ENCODE measurements around the gene PERCC1.

PERCC1 gene

GRCh38 chr16:1435921-1436697 lies 5.2 kb downstream of the PERCC1 start:
- Histone ChIP-seq H3K4me3 (ENCODE audit: insufficient read depth, low read length, poor library complexity, severe bottlenecking) (no peak overlapping the region), H3K27ac (ENCODE audit: low read depth, low read length) (no peak overlapping the region), H3K4me2 (ENCODE audit: low read depth, low read length, poor library complexity, severe bottlenecking) (no peak overlapping the region), H3K36me3 (ENCODE audit: low read length) (no peaks in the 10 kb centered on the region), H3K9me3 (ENCODE audit: insufficient read depth, low read length) (no peaks in the 10 kb centered on the region), H3K79me2 (ENCODE audit: insufficient read depth, low read length) (no peaks in the 10 kb centered on the region), H3K9me2 (replicated peaks; ENCODE audit: insufficient read depth, low read length) (no peaks in the 10 kb centered on the region), H3F3A (ENCODE audit: insufficient read depth) (no peaks in the 10 kb centered on the region), H2AFZ (ENCODE audit: low read depth, low read length, severe bottlenecking) (no peak overlapping the region), H4K20me1 (ENCODE audit: low read depth, low read length) (no peaks in the 10 kb centered on the region), H3K27me3 (ENCODE audit: low read length) (no peaks in the 10 kb centered on the region), H3K9ac (ENCODE audit: low read length) (no peak overlapping the region)
- TF ChIP-seq, protein P1, sequence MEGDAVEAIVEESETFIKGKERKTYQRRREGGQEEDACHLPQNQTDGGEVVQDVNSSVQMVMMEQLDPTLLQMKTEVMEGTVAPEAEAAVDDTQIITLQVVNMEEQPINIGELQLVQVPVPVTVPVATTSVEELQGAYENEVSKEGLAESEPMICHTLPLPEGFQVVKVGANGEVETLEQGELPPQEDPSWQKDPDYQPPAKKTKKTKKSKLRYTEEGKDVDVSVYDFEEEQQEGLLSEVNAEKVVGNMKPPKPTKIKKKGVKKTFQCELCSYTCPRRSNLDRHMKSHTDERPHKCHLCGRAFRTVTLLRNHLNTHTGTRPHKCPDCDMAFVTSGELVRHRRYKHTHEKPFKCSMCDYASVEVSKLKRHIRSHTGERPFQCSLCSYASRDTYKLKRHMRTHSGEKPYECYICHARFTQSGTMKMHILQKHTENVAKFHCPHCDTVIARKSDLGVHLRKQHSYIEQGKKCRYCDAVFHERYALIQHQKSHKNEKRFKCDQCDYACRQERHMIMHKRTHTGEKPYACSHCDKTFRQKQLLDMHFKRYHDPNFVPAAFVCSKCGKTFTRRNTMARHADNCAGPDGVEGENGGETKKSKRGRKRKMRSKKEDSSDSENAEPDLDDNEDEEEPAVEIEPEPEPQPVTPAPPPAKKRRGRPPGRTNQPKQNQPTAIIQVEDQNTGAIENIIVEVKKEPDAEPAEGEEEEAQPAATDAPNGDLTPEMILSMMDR (IDR thresholded peaks at IDR 0.05; ENCODE audit: insufficient read depth, low read length, poor library complexity, severe bottlenecking), result no peak
- TF ChIP-seq EZH2phosphoT487 (conservative IDR thresholded peaks at IDR 0.05; ENCODE audit: low read length), result no peak

- H4K20me1 ChIP-seq (ENCODE audit: low read depth, low read length), result no peaks in the 10 kb centered on the region
- H3K9ac ChIP-seq (ENCODE audit: low read length), result no peak overlapping the region
- no peaks in the 10 kb centered on the region for H3K27me3 ChIP-seq (ENCODE audit: low read length)
- no peaks in the 10 kb centered on the region for H3K36me3 ChIP-seq (ENCODE audit: low read length)
- H3K27ac ChIP-seq (ENCODE audit: low read depth, low read length), result no peak overlapping the region
- no peak overlapping the region for H3K4me2 ChIP-seq (ENCODE audit: low read depth, low read length, poor library complexity, severe bottlenecking)
- no peaks in the 10 kb centered on the region for H3F3A ChIP-seq (ENCODE audit: insufficient read depth)
- no peaks in the 10 kb centered on the region for H3K9me3 ChIP-seq (ENCODE audit: insufficient read depth, low read length)
- H3K9me2 ChIP-seq (replicated peaks; ENCODE audit: insufficient read depth, low read length), result no peaks in the 10 kb centered on the region
- H2AFZ ChIP-seq (ENCODE audit: low read depth, low read length, severe bottlenecking), result no peak overlapping the region
- no peak overlapping the region for H3K4me3 ChIP-seq (ENCODE audit: insufficient read depth, low read length, poor library complexity, severe bottlenecking)
- no peak for TF ChIP-seq EZH2phosphoT487 (conservative IDR thresholded peaks at IDR 0.05; ENCODE audit: low read length)
- TF ChIP-seq, protein P1 (IDR thresholded peaks at IDR 0.05; ENCODE audit: insufficient read depth, low read length, poor library complexity, severe bottlenecking), result no peak
- H3K79me2 ChIP-seq (ENCODE audit: insufficient read depth, low read length), result no peaks in the 10 kb centered on the region
Measured at GRCh38 chr16:1436731-1437355, 6.0 kb downstream of the PERCC1 start.

GRCh38 chr16:1437606-1438005 lies 6.7 kb downstream of the PERCC1 start:
- Histone ChIP-seq H2AFZ (ENCODE audit: low read depth, low read length, severe bottlenecking) (no peak overlapping the region), H3K27ac (ENCODE audit: low read depth, low read length) (no peak overlapping the region), H3K79me2 (ENCODE audit: insufficient read depth, low read length) (no peaks in the 10 kb centered on the region), H3K9ac (ENCODE audit: low read length) (no peak overlapping the region), H3K36me3 (ENCODE audit: low read length) (no peaks in the 10 kb centered on the region), H4K20me1 (ENCODE audit: low read depth, low read length) (no peaks in the 10 kb centered on the region), H3K9me2 (replicated peaks; ENCODE audit: insufficient read depth, low read length) (no peaks in the 10 kb centered on the region), H3K4me2 (ENCODE audit: low read depth, low read length, poor library complexity, severe bottlenecking) (no peak overlapping the region), H3K4me3 (ENCODE audit: insufficient read depth, low read length, poor library complexity, severe bottlenecking) (no peak overlapping the region), H3K9me3 (ENCODE audit: insufficient read depth, low read length) (no peaks in the 10 kb centered on the region), H3K27me3 (ENCODE audit: low read length) (no peaks in the 10 kb centered on the region), H3F3A (ENCODE audit: insufficient read depth) (no peaks in the 10 kb centered on the region)
- TF ChIP-seq EZH2phosphoT487 (conservative IDR thresholded peaks at IDR 0.05; ENCODE audit: low read length), result no peak
- TF ChIP-seq, protein P1 (IDR thresholded peaks at IDR 0.05; ENCODE audit: insufficient read depth, low read length, poor library complexity, severe bottlenecking), result no peak

All from SU-DHL-6 (cell line).